Measurements from ENCODE around the gene LYPD1.

LYPD1 gene

DNA sequence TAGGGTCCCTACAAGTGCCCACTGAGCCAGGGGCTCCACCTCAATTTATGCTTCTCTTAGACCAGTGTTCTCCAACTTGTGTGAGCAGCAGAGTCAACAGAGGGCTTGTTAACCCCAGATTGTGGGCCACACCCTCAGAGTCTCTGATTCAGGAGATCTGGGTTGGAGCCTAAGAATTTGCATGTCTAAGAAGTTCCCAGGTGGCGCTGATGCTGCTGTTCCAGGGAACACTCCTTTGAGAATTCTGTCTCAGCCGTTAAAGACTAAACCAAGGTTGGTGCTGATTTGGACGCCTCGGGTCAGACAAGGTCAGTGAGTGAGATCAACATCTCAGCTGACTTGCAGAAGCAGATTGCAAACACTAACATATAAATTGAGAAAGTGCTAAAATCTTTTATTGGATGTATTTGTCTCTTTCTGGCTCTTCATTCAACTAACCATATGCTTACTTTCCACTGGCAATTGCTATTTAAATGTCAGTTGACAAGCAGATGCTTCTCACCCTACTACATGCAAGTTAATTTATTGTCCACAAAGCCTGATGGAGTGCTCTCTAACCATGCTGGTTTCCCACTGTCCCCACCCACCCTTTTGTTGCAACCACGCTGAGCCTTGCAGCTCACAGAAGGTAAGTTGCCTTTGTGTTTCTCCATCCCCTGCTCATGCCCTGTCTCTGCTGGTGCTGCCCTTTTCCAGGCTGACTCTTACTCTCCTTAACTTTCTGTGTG lies 31.5 kb downstream of the LYPD1 start:
- no CpG with 5 or more reads among the region's 5 CpGs for WGBS (ENCODE audit: extremely low coverage, insufficient coverage, low lambda C conversion rate)
- Histone ChIP-seq H4K5ac (ENCODE audit: low read length) (no peak overlapping the region), H3K4me2 (ENCODE audit: low read length) (no peak overlapping the region)

DNA sequence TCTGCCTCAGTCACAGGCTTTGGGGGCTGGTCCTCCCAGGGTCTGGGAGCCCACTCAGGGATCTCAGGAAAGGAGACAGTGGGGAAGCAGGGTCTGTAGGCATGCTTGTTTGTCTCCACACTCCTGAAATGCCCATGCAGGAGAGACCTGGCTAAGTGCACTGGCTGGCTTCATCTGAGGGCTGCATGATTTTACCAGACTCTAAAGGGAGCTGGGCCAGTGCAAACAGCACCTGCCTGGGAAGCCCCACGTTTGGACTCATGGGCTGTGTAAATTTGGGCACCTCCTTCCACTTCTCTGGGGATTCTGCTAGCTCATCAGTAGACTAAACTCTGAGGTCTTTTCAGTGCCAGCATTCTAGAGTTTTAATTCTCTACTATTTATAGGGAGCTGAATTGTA lies 33.7 kb downstream of the LYPD1 start:
- H3K36me3 ChIP-seq (ENCODE audit: control insufficient read depth, insufficient read depth, low read length): no peaks in the 10 kb centered on the region
- no peak overlapping the region for H2BK15ac ChIP-seq (replicated peaks; ENCODE audit: low read depth)
- H2BK5ac ChIP-seq (ENCODE audit: low read length): no peak overlapping the region
- H3K4ac ChIP-seq (ENCODE audit: low read depth, low read length): no peak overlapping the region
- no peak overlapping the region for H3K23ac ChIP-seq (ENCODE audit: low read length)
- no peak overlapping the region for H4K8ac ChIP-seq (ENCODE audit: low read depth, low read length)
- H3K79me1 ChIP-seq (ENCODE audit: low read length): no peaks in the 10 kb centered on the region
- H2BK120ac ChIP-seq (ENCODE audit: low read depth, low read length): no peak overlapping the region
- no peak for DNase-seq
- H3K27me3 ChIP-seq (ENCODE audit: insufficient read depth, low read length, poor library complexity): no peaks in the 10 kb centered on the region
- no peak overlapping the region for H3K4me2 ChIP-seq (ENCODE audit: low read length)
- no peak overlapping the region for H4K5ac ChIP-seq (ENCODE audit: low read length)
- no peak overlapping the region for H3K56ac ChIP-seq (ENCODE audit: low read length)
- H3K4me1 ChIP-seq (ENCODE audit: control insufficient read depth, low read depth, low read length): peaks cover 4% of the 10 kb centered on the region
- H3K9ac ChIP-seq (ENCODE audit: low read length): no peak overlapping the region
- no peaks in the 10 kb centered on the region for H3K79me2 ChIP-seq (ENCODE audit: control insufficient read depth, insufficient read depth, low read length)
- no peak overlapping the region for H2AK5ac ChIP-seq (ENCODE audit: low read length)
- H3K4me3 ChIP-seq (ENCODE audit: low read length): no peak overlapping the region
- WGBS (ENCODE audit: extremely low coverage, insufficient coverage, low lambda C conversion rate): no CpG with 5 or more reads among the region's 1 CpG
- H3K27ac ChIP-seq (ENCODE audit: low read depth, low read length): no peak overlapping the region
- H3K18ac ChIP-seq (ENCODE audit: low read length): no peak overlapping the region

More for the DNA sequence above, 31.5 kb downstream of the LYPD1 start:
- Histone ChIP-seq H2BK15ac (replicated peaks; ENCODE audit: low read depth) (no peak overlapping the region), H3K4me3 (ENCODE audit: low read length) (no peak overlapping the region), H3K23ac (ENCODE audit: low read length) (no peak overlapping the region), H3K9ac (ENCODE audit: low read length) (no peak overlapping the region), H3K79me1 (ENCODE audit: low read length) (no peaks in the 10 kb centered on the region), H3K56ac (ENCODE audit: low read length) (no peak overlapping the region), H3K18ac (ENCODE audit: low read length) (no peak overlapping the region), H3K27me3 (ENCODE audit: insufficient read depth, low read length, poor library complexity) (no peaks in the 10 kb centered on the region), H3K79me2 (ENCODE audit: control insufficient read depth, insufficient read depth, low read length) (no peaks in the 10 kb centered on the region), H4K8ac (ENCODE audit: low read depth, low read length) (no peak overlapping the region), H2BK5ac (ENCODE audit: low read length) (no peak overlapping the region), H2BK120ac (ENCODE audit: low read depth, low read length) (no peak overlapping the region), H3K4ac (ENCODE audit: low read depth, low read length) (no peak overlapping the region), H3K36me3 (ENCODE audit: control insufficient read depth, insufficient read depth, low read length) (no peaks in the 10 kb centered on the region), H3K27ac (ENCODE audit: low read depth, low read length) (no peak overlapping the region), H2AK5ac (ENCODE audit: low read length) (no peak overlapping the region), H3K4me1 (ENCODE audit: control insufficient read depth, low read depth, low read length) (peaks cover 2% of the 10 kb centered on the region)
- DNase-seq: no peak

DNA sequence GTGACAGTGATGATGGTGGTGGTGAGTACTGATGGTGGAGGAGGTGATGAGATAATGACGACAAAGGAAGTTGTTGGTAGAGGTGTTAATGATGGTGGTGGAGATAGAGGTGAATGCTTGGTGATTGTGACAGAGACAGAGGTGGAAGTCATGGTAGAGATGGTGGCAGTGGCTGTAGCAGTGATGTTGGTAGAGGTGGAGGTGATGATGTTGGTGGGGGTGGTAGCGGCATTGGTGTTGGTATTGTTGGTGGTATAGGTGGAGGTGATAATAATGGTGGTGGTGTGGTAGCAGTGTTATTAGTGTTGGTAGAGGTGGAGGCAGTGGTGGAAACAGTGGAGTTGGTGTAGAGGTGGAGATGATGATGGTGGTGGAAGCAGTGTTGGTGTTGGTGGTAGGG lies 36.4 kb downstream of the LYPD1 start:
- H2BK5ac ChIP-seq (ENCODE audit: low read length): no peak overlapping the region
- WGBS (ENCODE audit: extremely low coverage, insufficient coverage, low lambda C conversion rate): no CpG with 5 or more reads among the region's 2 CpGs
- peaks cover 4% of the 10 kb centered on the region for H3K4me1 ChIP-seq (ENCODE audit: control insufficient read depth, low read depth, low read length)
- no peak overlapping the region for H4K8ac ChIP-seq (ENCODE audit: low read depth, low read length)
- no peak overlapping the region for H3K27ac ChIP-seq (ENCODE audit: low read depth, low read length)
- no peaks in the 10 kb centered on the region for H3K27me3 ChIP-seq (ENCODE audit: insufficient read depth, low read length, poor library complexity)
- H3K56ac ChIP-seq (ENCODE audit: low read length): no peak overlapping the region
- no peak overlapping the region for H3K9ac ChIP-seq (ENCODE audit: low read length)
- H3K79me2 ChIP-seq (ENCODE audit: control insufficient read depth, insufficient read depth, low read length): no peaks in the 10 kb centered on the region
- no peak overlapping the region for H3K18ac ChIP-seq (ENCODE audit: low read length)
- H3K4ac ChIP-seq (ENCODE audit: low read depth, low read length): no peak overlapping the region
- H3K4me3 ChIP-seq (ENCODE audit: low read length): no peak overlapping the region
- H3K23ac ChIP-seq (ENCODE audit: low read length): no peak overlapping the region
- no peaks in the 10 kb centered on the region for H3K79me1 ChIP-seq (ENCODE audit: low read length)
- H3K4me2 ChIP-seq (ENCODE audit: low read length): no peak overlapping the region
- H2AK5ac ChIP-seq (ENCODE audit: low read length): no peak overlapping the region
- no peaks in the 10 kb centered on the region for H3K36me3 ChIP-seq (ENCODE audit: control insufficient read depth, insufficient read depth, low read length)
- H2BK120ac ChIP-seq (ENCODE audit: low read depth, low read length): no peak overlapping the region
- no peak overlapping the region for H4K5ac ChIP-seq (ENCODE audit: low read length)
- H2BK15ac ChIP-seq (replicated peaks; ENCODE audit: low read depth): no peak overlapping the region
- DNase-seq: peak; percentile 30

DNA sequence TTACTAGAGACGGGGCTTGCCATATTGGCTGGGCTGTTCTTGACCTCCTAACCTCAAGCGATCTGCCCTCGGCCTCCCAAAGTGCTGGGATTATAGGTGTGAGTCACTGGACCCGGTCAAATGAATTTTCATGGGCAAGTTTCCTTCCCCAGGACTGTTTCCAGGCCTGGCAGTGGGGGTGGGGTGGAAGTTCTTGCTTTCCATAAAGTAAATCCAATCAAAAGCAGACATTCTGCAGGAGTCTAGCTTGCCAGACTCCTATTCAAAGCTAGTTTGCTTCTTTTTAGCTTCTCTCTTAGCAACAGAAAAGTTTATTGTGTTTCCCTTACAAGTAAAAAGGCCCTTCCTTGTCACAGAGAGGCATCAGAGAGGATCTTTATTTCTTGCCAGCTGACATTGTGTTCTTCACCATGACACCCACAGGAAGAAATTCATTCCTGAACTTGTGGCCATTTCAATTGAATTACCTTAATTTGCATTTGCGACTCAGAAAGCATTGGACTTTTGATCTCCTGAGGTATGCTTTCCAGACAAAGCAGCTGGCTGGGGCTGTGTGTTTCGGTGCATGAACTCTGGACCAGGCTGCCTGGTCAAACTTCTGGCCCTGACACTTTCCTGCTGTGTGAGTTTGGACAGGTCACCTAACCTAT lies 37.9 kb downstream of the LYPD1 start:
- Histone ChIP-seq H4K5ac (ENCODE audit: low read length) (no peak overlapping the region), H4K8ac (ENCODE audit: low read depth, low read length) (no peak overlapping the region), H3K36me3 (ENCODE audit: control insufficient read depth, insufficient read depth, low read length) (no peaks in the 10 kb centered on the region), H3K4me2 (ENCODE audit: low read length) (no peak overlapping the region), H3K79me1 (ENCODE audit: low read length) (no peaks in the 10 kb centered on the region), H3K4me3 (ENCODE audit: low read length) (no peak overlapping the region), H3K9ac (ENCODE audit: low read length) (no peak overlapping the region), H3K18ac (ENCODE audit: low read length) (no peak overlapping the region), H3K4me1 (ENCODE audit: control insufficient read depth, low read depth, low read length) (peaks cover 4% of the 10 kb centered on the region), H3K27ac (ENCODE audit: low read depth, low read length) (no peak overlapping the region), H3K79me2 (ENCODE audit: control insufficient read depth, insufficient read depth, low read length) (no peaks in the 10 kb centered on the region), H2BK120ac (ENCODE audit: low read depth, low read length) (no peak overlapping the region), H2AK5ac (ENCODE audit: low read length) (no peak overlapping the region), H3K4ac (ENCODE audit: low read depth, low read length) (no peak overlapping the region), H2BK15ac (replicated peaks; ENCODE audit: low read depth) (no peak overlapping the region), H3K56ac (ENCODE audit: low read length) (no peak overlapping the region), H2BK5ac (ENCODE audit: low read length) (no peak overlapping the region), H3K27me3 (ENCODE audit: insufficient read depth, low read length, poor library complexity) (no peaks in the 10 kb centered on the region), H3K23ac (ENCODE audit: low read length) (no peak overlapping the region)
- no CpG with 5 or more reads among the region's 6 CpGs for WGBS (ENCODE audit: extremely low coverage, insufficient coverage, low lambda C conversion rate)
- no peak for DNase-seq

DNA sequence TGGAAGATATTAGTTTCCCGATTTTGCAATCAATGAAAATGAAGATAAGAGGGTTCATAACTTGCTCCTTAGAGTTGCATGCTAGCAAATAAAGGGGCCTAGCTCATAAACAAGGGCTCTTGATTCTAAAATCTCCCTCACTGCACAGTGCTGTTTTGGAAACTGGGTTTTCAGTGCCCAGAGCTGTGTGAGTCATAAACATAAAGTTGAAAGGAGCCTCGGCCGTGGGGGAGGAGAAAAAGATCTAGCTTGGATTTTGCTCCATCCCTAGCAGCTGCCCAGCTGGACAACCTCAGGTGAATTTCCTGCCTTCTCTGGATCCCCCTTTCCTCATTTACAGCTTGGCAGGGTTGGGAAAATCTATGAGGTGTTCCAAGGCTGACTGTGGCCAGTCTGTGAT lies 42.5 kb downstream of the LYPD1 start:
- WGBS (ENCODE audit: extremely low coverage, insufficient coverage, low lambda C conversion rate): no CpG with 5 or more reads among the region's 3 CpGs
- Histone ChIP-seq H3K27ac (ENCODE audit: low read depth, low read length) (no peak overlapping the region), H3K79me1 (ENCODE audit: low read length) (no peaks in the 10 kb centered on the region), H3K56ac (ENCODE audit: low read length) (no peak overlapping the region), H4K8ac (ENCODE audit: low read depth, low read length) (no peak overlapping the region), H2BK15ac (replicated peaks; ENCODE audit: low read depth) (no peak overlapping the region), H3K4me2 (ENCODE audit: low read length) (no peak overlapping the region), H3K36me3 (ENCODE audit: control insufficient read depth, insufficient read depth, low read length) (no peaks in the 10 kb centered on the region), H2BK5ac (ENCODE audit: low read length) (no peak overlapping the region), H2BK120ac (ENCODE audit: low read depth, low read length) (no peak overlapping the region), H3K4ac (ENCODE audit: low read depth, low read length) (no peak overlapping the region), H4K5ac (ENCODE audit: low read length) (no peak overlapping the region), H3K4me1 (ENCODE audit: control insufficient read depth, low read depth, low read length) (peaks cover 2% of the 10 kb centered on the region), H3K4me3 (ENCODE audit: low read length) (no peak overlapping the region), H2AK5ac (ENCODE audit: low read length) (no peak overlapping the region), H3K18ac (ENCODE audit: low read length) (no peak overlapping the region), H3K79me2 (ENCODE audit: control insufficient read depth, insufficient read depth, low read length) (no peaks in the 10 kb centered on the region), H3K9ac (ENCODE audit: low read length) (no peak overlapping the region), H3K23ac (ENCODE audit: low read length) (no peak overlapping the region), H3K27me3 (ENCODE audit: insufficient read depth, low read length, poor library complexity) (no peaks in the 10 kb centered on the region)
- no peak for DNase-seq
